A172 (cell line): ENCODE data around the gene GRAMD2A. TPM values are rescaled to one million over a fixed set of nuclear protein-coding genes. Genes with fewer than 3 reads are reported as not detected.

Source experiments
- DNase-seq: peaks from one replicate; pipeline ENCODE4 v3.0.0-alpha.2; 2015; ENCODE audit warnings: low spot score
- total RNA-seq: library from RNA; depleted of rRNA; stranded (reverse); fragments of >200 nt; shearing (Covaris generic); gene quantifications from 2 replicates; pipeline ENCODE4 v1.2.3, GENCODE V29; 2014

Gene GRAMD2A
- total RNA-seq, 1 experiment from 2014 or later: not detected

- no peak for DNase-seq
These were observed 19.6 kb upstream of the GRAMD2A start for GRCh38 chr15:72217216-72217615.

- no peak for DNase-seq
These were observed 18.5 kb upstream of the GRAMD2A start for GRCh38 chr15:72216079-72216478.

- no peak for DNase-seq
These were observed 10.0 kb upstream of the GRAMD2A start for GRCh38 chr15:72207558-72208085.

- peak; percentile 39 for DNase-seq
These were observed 9.1 kb upstream of the GRAMD2A start for GRCh38 chr15:72206677-72207000.

- DNase-seq: no peak
These were observed 8.5 kb upstream of the GRAMD2A start for GRCh38 chr15:72205896-72206676.

- no peak for DNase-seq
These were observed 7.7 kb upstream of the GRAMD2A start for GRCh38 chr15:72205273-72205672.

GRCh38 chr15:72203507-72203837 lies 5.9 kb upstream of the GRAMD2A start:
- DNase-seq: peak; percentile 75

GRCh38 chr15:72202801-72203506 lies 5.4 kb upstream of the GRAMD2A start:
- no peak for DNase-seq

- DNase-seq: no peak
These were observed 4.7 kb upstream of the GRAMD2A start for GRCh38 chr15:72202302-72202701.

- no peak for DNase-seq
These were observed 3.9 kb upstream of the GRAMD2A start for GRCh38 chr15:72201391-72201921.

- no peak for DNase-seq
These were observed 3.0 kb upstream of the GRAMD2A start for GRCh38 chr15:72200395-72201237.

GRCh38 chr15:72199721-72200212 lies 2.2 kb upstream of the GRAMD2A start:
- peak; percentile 76 for DNase-seq

- DNase-seq: no peak
These were observed 1.6 kb upstream of the GRAMD2A start for GRCh38 chr15:72199205-72199515.

- no peak for DNase-seq
These were observed 993 bp upstream of the GRAMD2A start for GRCh38 chr15:72198356-72199204.

GRCh38 chr15:72197041-72197459 lies 537 bp downstream of the GRAMD2A start:
- DNase-seq: no peak

GRCh38 chr15:72196409-72197040 lies 1.1 kb downstream of the GRAMD2A start:
- DNase-seq: no peak

- DNase-seq: no peak
These were observed 2.5 kb downstream of the GRAMD2A start for GRCh38 chr15:72195101-72195511.

- DNase-seq: no peak
These were observed 3.7 kb downstream of the GRAMD2A start for GRCh38 chr15:72193836-72194396.

GRCh38 chr15:72192416-72192815 lies 5.2 kb downstream of the GRAMD2A start:
- no peak for DNase-seq

GRCh38 chr15:72189250-72189902 lies 8.2 kb downstream of the GRAMD2A start:
- no peak for DNase-seq
